ENCODE results near the gene ZC3H11A. TPM values are rescaled to one million over a fixed set of nuclear protein-coding genes. Genes with fewer than 3 reads are reported as not detected.
A peak's percentile ranks its signal among the peaks of the same experiment; 100 is the strongest.

Gene ZC3H11A
- total RNA-seq, 1 donor from 2014 or later = 84.5 TPM

DNA sequence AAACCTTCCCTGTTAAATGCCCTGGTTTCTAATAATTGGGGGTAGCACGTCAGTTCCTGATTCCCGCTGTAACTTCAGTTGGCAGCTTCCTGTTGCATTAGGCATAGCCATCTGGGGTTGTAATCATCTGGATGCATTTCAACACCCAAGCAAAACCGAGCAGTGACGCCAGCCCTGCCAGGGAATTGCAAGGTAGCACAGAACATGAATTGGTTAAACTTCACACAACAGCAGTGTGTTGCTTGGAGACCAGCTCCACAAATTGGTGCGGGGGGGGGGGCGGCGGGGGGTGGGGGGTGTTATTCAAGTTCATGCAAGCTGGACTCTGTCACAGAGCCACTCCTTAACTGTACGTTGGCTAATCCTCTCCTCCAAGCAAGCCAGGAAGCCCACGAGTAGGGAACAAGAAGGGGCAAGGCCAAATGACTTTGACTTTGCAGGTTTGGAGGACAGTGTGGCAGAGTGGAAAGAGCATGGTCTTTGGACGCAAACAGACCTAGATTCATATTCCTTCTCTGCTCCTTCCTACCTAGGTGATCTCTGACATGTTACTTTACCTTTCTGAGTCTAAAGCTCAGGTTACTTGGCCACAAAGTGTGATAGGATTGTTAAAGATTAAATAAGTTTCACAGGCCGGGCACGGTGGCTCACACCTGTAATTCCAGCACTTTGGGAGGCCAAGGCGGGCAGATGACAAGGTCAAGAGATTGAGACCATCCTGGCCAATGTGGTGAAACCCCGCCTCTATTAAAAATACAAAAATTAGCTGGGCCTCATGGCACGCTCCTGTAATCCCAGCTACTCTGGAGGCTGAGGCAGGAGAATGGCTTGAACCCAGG is 25.7 kb upstream of the ZC3H11A start:
- TF ChIP-seq, protein P1, sequence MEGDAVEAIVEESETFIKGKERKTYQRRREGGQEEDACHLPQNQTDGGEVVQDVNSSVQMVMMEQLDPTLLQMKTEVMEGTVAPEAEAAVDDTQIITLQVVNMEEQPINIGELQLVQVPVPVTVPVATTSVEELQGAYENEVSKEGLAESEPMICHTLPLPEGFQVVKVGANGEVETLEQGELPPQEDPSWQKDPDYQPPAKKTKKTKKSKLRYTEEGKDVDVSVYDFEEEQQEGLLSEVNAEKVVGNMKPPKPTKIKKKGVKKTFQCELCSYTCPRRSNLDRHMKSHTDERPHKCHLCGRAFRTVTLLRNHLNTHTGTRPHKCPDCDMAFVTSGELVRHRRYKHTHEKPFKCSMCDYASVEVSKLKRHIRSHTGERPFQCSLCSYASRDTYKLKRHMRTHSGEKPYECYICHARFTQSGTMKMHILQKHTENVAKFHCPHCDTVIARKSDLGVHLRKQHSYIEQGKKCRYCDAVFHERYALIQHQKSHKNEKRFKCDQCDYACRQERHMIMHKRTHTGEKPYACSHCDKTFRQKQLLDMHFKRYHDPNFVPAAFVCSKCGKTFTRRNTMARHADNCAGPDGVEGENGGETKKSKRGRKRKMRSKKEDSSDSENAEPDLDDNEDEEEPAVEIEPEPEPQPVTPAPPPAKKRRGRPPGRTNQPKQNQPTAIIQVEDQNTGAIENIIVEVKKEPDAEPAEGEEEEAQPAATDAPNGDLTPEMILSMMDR (IDR thresholded peaks at IDR 0.05) = no peak
- ATAC-seq (peak; percentile 88), DNase-seq (peak; percentile 84)
- Histone ChIP-seq H3K4me3 (no peak overlapping the region), H3K36me3 (no peaks in the 10 kb centered on the region), H3K27ac (peak overlapping the region; percentile 51), H3K4me1 (no peaks in the 10 kb centered on the region), H3K9me3 (no peaks in the 10 kb centered on the region), H3K27me3 (no peaks in the 10 kb centered on the region)
- intact Hi-C loops (cut with DNase I) = no loop called here

- Histone ChIP-seq H3K9me3 (no peaks in the 10 kb centered on the region), H3K4me3 (no peak overlapping the region), H3K36me3 (no peaks in the 10 kb centered on the region), H3K27me3 (no peaks in the 10 kb centered on the region), H3K27ac (no peak overlapping the region), H3K4me1 (no peaks in the 10 kb centered on the region)
- TF ChIP-seq, protein P1 (IDR thresholded peaks at IDR 0.05) = no peak
- DNase-seq (no peak), ATAC-seq (no peak)
- intact Hi-C loops (cut with DNase I) = no loop called here
These were observed 23.5 kb upstream of the ZC3H11A start for GRCh38 chr1:203771901-203772301.

DNA sequence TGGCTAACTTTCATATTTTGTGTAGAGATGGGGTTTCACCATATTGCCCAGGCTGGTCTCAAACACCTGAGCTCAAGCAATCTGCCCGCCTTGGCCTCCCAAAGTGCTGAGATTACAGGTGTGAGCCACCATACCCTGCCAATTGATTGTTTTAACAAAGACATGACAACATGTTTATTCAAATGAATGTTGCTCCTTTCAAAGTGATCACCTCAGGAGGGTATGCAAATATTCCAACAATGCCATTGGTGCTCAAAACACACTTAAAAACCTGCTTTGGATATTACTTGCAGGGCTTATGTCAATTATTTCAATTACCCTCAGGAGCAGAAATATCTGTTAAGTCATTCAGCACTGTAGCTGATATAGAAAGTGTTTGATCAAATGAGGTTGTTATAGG is 22.6 kb upstream of the ZC3H11A start:
- Histone ChIP-seq H3K27me3 (no peaks in the 10 kb centered on the region), H3K4me1 (no peaks in the 10 kb centered on the region), H3K36me3 (no peaks in the 10 kb centered on the region), H3K9me3 (no peaks in the 10 kb centered on the region), H3K27ac (no peak overlapping the region), H3K4me3 (no peak overlapping the region)
- ATAC-seq (no peak), DNase-seq (no peak)
- TF ChIP-seq, protein P1 (IDR thresholded peaks at IDR 0.05) = no peak
- intact Hi-C loops (cut with DNase I) = no loop called here

GRCh38 chr1:203776636-203777035 is 18.8 kb upstream of the ZC3H11A start:
- TF ChIP-seq, protein P1 (IDR thresholded peaks at IDR 0.05) = no peak
- DNase-seq = no peak
- ATAC-seq = peak; percentile 43
- H3K27me3 ChIP-seq = no peaks in the 10 kb centered on the region
- no peak overlapping the region for H3K4me3 ChIP-seq
- no peaks in the 10 kb centered on the region for H3K4me1 ChIP-seq
- no peak overlapping the region for H3K27ac ChIP-seq
- H3K36me3 ChIP-seq = no peaks in the 10 kb centered on the region
- intact Hi-C loops (cut with DNase I) = no loop called here
- no peaks in the 10 kb centered on the region for H3K9me3 ChIP-seq

GRCh38 chr1:203777596-203777995 is 17.8 kb upstream of the ZC3H11A start:
- intact Hi-C loops (cut with DNase I) = no loop called here
- ATAC-seq = no peak

More at GRCh38 chr1:203777596-203777995, 17.8 kb upstream of the ZC3H11A start:
- no peak overlapping the region for H3K27ac ChIP-seq
- no peak for DNase-seq
- no peaks in the 10 kb centered on the region for H3K36me3 ChIP-seq
- no peaks in the 10 kb centered on the region for H3K4me1 ChIP-seq
- TF ChIP-seq, protein P1 (IDR thresholded peaks at IDR 0.05) = no peak
- no peak overlapping the region for H3K4me3 ChIP-seq
- H3K9me3 ChIP-seq = no peaks in the 10 kb centered on the region
- no peaks in the 10 kb centered on the region for H3K27me3 ChIP-seq

Measured in upper lobe of right lung (tissue), 1 donor.